HCT116 (cell line): ENCODE measurements around the gene GRHPR. TPM values are rescaled to one million over a fixed set of nuclear protein-coding genes. Genes with fewer than 3 reads are reported as not detected.
A peak's percentile ranks its signal among the peaks of the same experiment; 100 is the strongest.
"Not testable (repeated sequence)": the region's sequence is repeated elsewhere in the genome, so short reads cannot be mapped to it uniquely, and the experiment has no call there.

Experiments used
- ATAC-seq: fragments of 200-7000 bp; cut with Tn5 transposase; 2 replicates; pipeline ENCODE4 v1.9.1; 2020; ENCODE audit warnings: mild to moderate bottlenecking, moderate library complexity
- BruUV-seq: library from RNA; stranded (reverse); fragments of 400-500 nt; replicated peaks from 2 replicates; lab custom pipeline; 2021; lab: Mats Ljungman, UMichigan
- CTCF ChIA-PET: fragments of 300-600 bp; sonication (Branson Sonifier 250); formaldehyde crosslinking; loops from one replicate; lab custom pipeline; 2021; ENCODE audit warnings: antibody characterized with exemption; lab: Charles Lee
- POLR2A ChIA-PET: fragments of 300-600, 350-600 bp; sonication (Branson Sonifier 250); formaldehyde crosslinking; loops from one replicate; lab custom pipeline; 2021; ENCODE audit warnings: antibody characterized with exemption; lab: Charles Lee
- RAD21 ChIA-PET, 2 experiments: fragments of 300-600 bp; sonication (Branson Sonifier 250); formaldehyde crosslinking; loops; one replicate each; lab custom pipeline; 2023; ENCODE audit warnings: low total read pairs in 2 of 2; ENCODE audit not compliant: uncharacterized antibody in 2 of 2, unreplicated experiment in 2 of 2, low non-redundant PET in 1 of 2; lab: Charles Lee
- DNase-seq: peaks from one replicate; pipeline ENCODE4 v3.0.0-alpha.2; 2010; ENCODE audit warnings: low read depth, low spot score
- H2AFZ ChIP-seq: fragments of 200-600 bp; shearing (Covaris generic), sonication (generic); 2 replicates; pipeline ENCODE4 v1.6.1; 2017; ENCODE audit warnings: low read depth, mixed run types, mixed read lengths, antibody characterized with exemption, low read length; ENCODE audit not compliant: poor library complexity, severe bottlenecking
- H3K27ac ChIP-seq: 2 replicates; pipeline ENCODE4 v1.5.1; 2012; ENCODE audit warnings: low read depth, low read length
- H3K27me3 ChIP-seq: fragments of 200-600 bp; sonication (generic); 2 replicates; pipeline ENCODE4 v1.6.1; 2016; ENCODE audit warnings: mixed run types, low read length, mixed read lengths; ENCODE audit not compliant: insufficient read depth
- H3K36me3 ChIP-seq, 2 experiments: fragments of 200-500 bp in 1 of 2; fragments of 200-600 bp in 1 of 2; sonication (Bioruptor generic) in 1 of 2; sonication (generic) in 1 of 2; 2 replicates each; pipeline versions ENCODE4 v1.5.1 to v1.6.1; 2014 to 2016; ENCODE audit warnings: low read length in 2 of 2, inconsistent platforms in 1 of 2, mixed read lengths in 1 of 2, mixed run types in 1 of 2; ENCODE audit not compliant: insufficient read depth in 2 of 2, control insufficient read depth in 1 of 2
- H3K4me1 ChIP-seq, 2 experiments: fragments of 200-600 bp in 1 of 2; sonication (generic) in 1 of 2; 2 replicates each; pipeline versions ENCODE4 v1.5.1 to v1.6.1; 2012 to 2017; ENCODE audit warnings: low read length in 2 of 2, inconsistent platforms in 1 of 2, mild to moderate bottlenecking in 1 of 2, mixed read lengths in 1 of 2, mixed run types in 1 of 2, moderate library complexity in 1 of 2; ENCODE audit not compliant: insufficient read depth in 2 of 2, control insufficient read depth in 1 of 2
- H3K4me2 ChIP-seq: fragments of 200-600 bp; sonication (generic); 2 replicates; pipeline ENCODE4 v1.6.1; 2017; ENCODE audit warnings: mixed run types, low read length, mixed read lengths
- H3K4me3 ChIP-seq, 2 experiments: fragments of 200-600 bp in 1 of 2; sonication (generic) in 1 of 2; replicated peaks in 1 of 2; 2 replicates each; pipeline ENCODE4 v1.5.1; 2011 to 2016; ENCODE audit warnings: low read length in 2 of 2, control low read depth in 1 of 2, low read depth in 1 of 2, mild to moderate bottlenecking in 1 of 2, mixed read lengths in 1 of 2, mixed run types in 1 of 2
- H3K79me2 ChIP-seq: fragments of 200-600 bp; sonication (generic); 2 replicates; pipeline ENCODE4 v1.6.1; 2017; ENCODE audit warnings: mild to moderate bottlenecking, mixed run types, low read length, moderate library complexity, mixed read lengths; ENCODE audit not compliant: insufficient read depth
- H3K9ac ChIP-seq: fragments of 200-600 bp; sonication (generic); 2 replicates; pipeline ENCODE4 v1.6.1; 2016; ENCODE audit warnings: low read length, mixed read lengths
- H3K9me2 ChIP-seq: fragments of 200-600 bp; sonication (generic), shearing (Covaris generic); 2 replicates; pipeline ENCODE4 v1.6.1; 2017; ENCODE audit warnings: mixed run types, mild to moderate bottlenecking, moderate library complexity; ENCODE audit not compliant: insufficient read depth
- H3K9me3 ChIP-seq, 2 experiments: fragments of 200-500 bp in 1 of 2; fragments of 200-600 bp in 1 of 2; sonication (Bioruptor generic) in 1 of 2; sonication (generic) in 1 of 2; 2 replicates each; pipeline ENCODE4 v1.6.1; 2014 to 2017; ENCODE audit warnings: low read length in 2 of 2, mixed read lengths in 2 of 2, inconsistent platforms in 1 of 2, low read depth in 1 of 2, mild to moderate bottlenecking in 1 of 2, mixed run types in 1 of 2, moderate library complexity in 1 of 2; ENCODE audit not compliant: control insufficient read depth in 1 of 2, insufficient read depth in 1 of 2
- H4K20me1 ChIP-seq: fragments of 200-600 bp; sonication (generic), shearing (Covaris generic); 2 replicates; pipeline ENCODE4 v1.6.1; 2017; ENCODE audit warnings: mixed run types, mild to moderate bottlenecking, moderate library complexity; ENCODE audit not compliant: insufficient read depth
- CEBPB ChIP-seq: IDR thresholded peaks from 2 replicates; pipeline ENCODE4 v1.6.1; 2012; ENCODE audit warnings: low read depth
- EGR1 ChIP-seq: IDR thresholded peaks from 2 replicates; pipeline ENCODE4 v1.6.1; 2012; ENCODE audit warnings: low read depth
- EZH2 ChIP-seq: fragments of 200-600 bp; sonication (generic); IDR thresholded peaks from 2 replicates; pipeline ENCODE4 v1.6.1; 2017; ENCODE audit warnings: antibody characterized with exemption, mixed run types
- FOSL1 ChIP-seq: IDR thresholded peaks from 2 replicates; pipeline ENCODE4 v1.6.1; 2012; ENCODE audit warnings: low read depth
- JUND ChIP-seq: IDR thresholded peaks from 2 replicates; pipeline ENCODE4 v1.6.1; 2012
- RAD21 ChIP-seq: IDR thresholded peaks from 2 replicates; pipeline ENCODE4 v1.6.1; 2012; ENCODE audit warnings: low read depth, mild to moderate bottlenecking
- SIN3A ChIP-seq: IDR thresholded peaks from 2 replicates; pipeline ENCODE4 v1.6.1; 2012; ENCODE audit warnings: low read depth
- SP1 ChIP-seq: IDR thresholded peaks from 2 replicates; pipeline ENCODE4 v1.6.1; 2012; ENCODE audit warnings: low read depth
- ZNF274 ChIP-seq: fragments of 200-500 bp; sonication (Bioruptor generic); IDR thresholded peaks from 2 replicates; pipeline ENCODE4 v1.6.1; 2014; ENCODE audit warnings: mild to moderate bottlenecking, low read depth, low read length, inconsistent platforms
- intact Hi-C: fragments of 100-400 bp; cut with micrococcal nuclease; formaldehyde crosslinking; loops from 2 replicates; pipeline ENCODE4 v1.10.0; 2022
- total RNA-seq: library from RNA; stranded (reverse); gene quantifications from one replicate; pipeline ENCODE4 v1.2.1, GENCODE V29; 2021; ENCODE audit not compliant: unreplicated experiment

GRHPR gene
- total RNA-seq, 1 experiment from 2014 or later = 106 TPM

DNA sequence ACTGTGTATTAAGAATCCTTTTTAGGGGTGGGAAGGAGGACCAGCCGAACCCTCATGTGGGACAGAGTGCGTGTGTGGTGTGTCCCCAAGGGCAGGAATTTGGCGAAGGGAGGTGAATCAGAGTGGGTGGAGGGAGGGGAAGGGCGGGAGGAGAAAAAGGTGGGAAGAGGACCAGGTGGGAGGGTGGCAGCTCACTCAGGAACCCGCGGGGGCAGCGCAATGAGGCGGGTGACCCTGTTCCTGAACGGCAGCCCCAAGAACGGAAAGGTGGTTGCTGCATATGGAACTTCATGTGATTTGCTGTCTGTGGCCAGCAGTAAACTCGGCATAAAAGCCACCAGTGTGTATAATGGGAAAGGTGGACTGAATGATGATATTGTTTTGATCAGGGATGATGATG lies 54.4 kb downstream of the GRHPR start:
- ChIA-PET POLR2A (no interaction called here), RAD21 (no interaction called here), CTCF (no interaction called here)
- H3K9me2 ChIP-seq = no peaks in the 10 kb centered on the region
- no peaks in the 10 kb centered on the region for H3K79me2 ChIP-seq
- no peaks in the 10 kb centered on the region for H3K27me3 ChIP-seq
- H3K9ac ChIP-seq = peak overlapping the region; percentile 56
- intact Hi-C loops = no loop called here
- H3K4me2 ChIP-seq = peak overlapping the region; percentile 72
- TF ChIP-seq ZNF274 = no peak
- no peak for TF ChIP-seq EZH2
- TF ChIP-seq EGR1 = 0 out of 2 replicates have a peak, but pooled peaks have one; percentile 5
- no peak for TF ChIP-seq RAD21
- H3K9me3 ChIP-seq = peaks cover 5 to 8% of the 10 kb centered on the region in 2 experiments; a peak in 1 of 4 replicates
- DNase-seq (peak; percentile 38), ATAC-seq (peak; percentile 60)
- no TSS peak for BruUV-seq
- H3K4me3 ChIP-seq = peak overlapping the region; percentile 10 to 35; a peak in 2 of 4 replicates
- H3K27ac ChIP-seq = peak overlapping the region; percentile 59
- no peaks in the 10 kb centered on the region for H4K20me1 ChIP-seq
- H3K4me1 ChIP-seq = peaks cover 37 to 73% of the 10 kb centered on the region in 2 experiments
- H3K36me3 ChIP-seq = no peaks in the 10 kb centered on the region
- no peak overlapping the region for H2AFZ ChIP-seq

DNA sequence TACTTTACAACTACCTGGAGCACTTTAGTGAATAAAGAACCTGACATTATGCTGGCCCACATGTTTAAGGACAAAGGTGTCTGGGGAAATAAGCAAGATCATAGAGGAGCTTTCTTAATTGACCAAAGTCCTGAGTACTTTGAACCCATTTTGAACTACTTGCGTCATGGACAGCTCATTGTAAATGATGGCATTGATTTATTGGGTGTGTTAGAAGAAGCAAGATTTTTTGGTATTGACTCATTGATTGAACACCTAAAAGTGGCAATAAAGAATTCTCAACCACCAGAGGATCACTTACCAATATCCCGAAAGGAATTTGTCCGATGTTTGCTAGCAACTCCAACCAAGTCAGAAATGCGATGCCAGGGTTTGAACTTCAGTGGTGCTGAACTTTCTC lies 54.9 kb downstream of the GRHPR start:
- Histone ChIP-seq H3K27ac (peak overlapping the region; percentile 59), H3K4me2 (peak overlapping the region; percentile 72), H3K9ac (peak overlapping the region; percentile 56), H2AFZ (peak overlapping the region; percentile 13), H3K4me1 (peaks cover 37 to 73% of the 10 kb centered on the region in 2 experiments), H3K4me3 (peak overlapping the region; percentile 17 to 35; a peak in 3 of 4 replicates)
- ATAC-seq (peak; percentile 25), DNase-seq (peak; percentile 60)
- H3K79me2 ChIP-seq, H3K9me2 ChIP-seq, RAD21 ChIA-PET, H3K9me3 ChIP-seq, intact Hi-C loops, H3K27me3 ChIP-seq, H4K20me1 ChIP-seq, BruUV-seq, POLR2A ChIA-PET, H3K36me3 ChIP-seq, CTCF ChIA-PET: not testable (repeated sequence)
- peak; percentile 61 for TF ChIP-seq SIN3A
- peak; percentile 72; the same call in 1 of the 2 replicates for TF ChIP-seq FOSL1
- TF ChIP-seq SP1 = peak; percentile 59; the same call in 1 of the 2 replicates
- peak; percentile 42; the same call in 1 of the 2 replicates for TF ChIP-seq CEBPB
- peak; percentile 64 for TF ChIP-seq JUND

- TSS peak; percentile 59 for BruUV-seq
- H3K27ac ChIP-seq = peak overlapping the region; percentile 59
- ATAC-seq = not testable (repeated sequence)
Measured at GRCh38 chr9:37477987-37478619, 55.6 kb downstream of the GRHPR start.

More at GRCh38 chr9:37477987-37478619, 55.6 kb downstream of the GRHPR start:
- H2AFZ ChIP-seq = peak overlapping the region; percentile 13
- H3K36me3 ChIP-seq, H4K20me1 ChIP-seq, POLR2A ChIA-PET, RAD21 ChIA-PET, H3K79me2 ChIP-seq, H3K9me3 ChIP-seq, intact Hi-C loops, H3K27me3 ChIP-seq, CTCF ChIA-PET, DNase-seq, H3K9me2 ChIP-seq: not testable (repeated sequence)
- peak overlapping the region; percentile 56 for H3K9ac ChIP-seq
- peaks cover 34 to 69% of the 10 kb centered on the region in 2 experiments for H3K4me1 ChIP-seq
- peak overlapping the region in 1 of 2 experiments; percentile 35; a peak in 2 of 4 replicates for H3K4me3 ChIP-seq
- peak overlapping the region; percentile 72 for H3K4me2 ChIP-seq
